Nephron progenitor cell (in vitro differentiated cells): ENCODE measurements around the gene TELO2.

Source experiments
- DNase-seq: peaks from one replicate; pipeline ENCODE4 v3.0.0; 2021
- H3K27ac Mint-ChIP-seq: 2 replicates; pipeline ENCODE4 v1.8.0; 2021; ENCODE audit warnings: mild to moderate bottlenecking, moderate library complexity, mixed read lengths
- H3K27me3 Mint-ChIP-seq: 2 replicates; pipeline ENCODE4 v1.8.0; 2021; ENCODE audit warnings: mild to moderate bottlenecking, low read depth, mixed read lengths; ENCODE audit not compliant: poor library complexity
- H3K36me3 Mint-ChIP-seq: 2 replicates; pipeline ENCODE4 v1.8.0; 2021; ENCODE audit warnings: low read depth, mixed read lengths
- H3K4me1 Mint-ChIP-seq: 2 replicates; pipeline ENCODE4 v1.8.0; 2021; ENCODE audit warnings: mixed read lengths
- H3K4me3 Mint-ChIP-seq: 2 replicates; pipeline ENCODE4 v1.8.0; 2021; ENCODE audit warnings: mild to moderate bottlenecking, moderate library complexity, mixed read lengths
- H3K9me3 Mint-ChIP-seq: 2 replicates; pipeline ENCODE4 v1.8.0; 2021; ENCODE audit warnings: mild to moderate bottlenecking, moderate library complexity, mixed read lengths
- TF ChIP-seq, protein P1 (sequence below): fragments of 200-600 bp; sonication (generic); IDR thresholded peaks from 2 replicates; pipeline ENCODE4 v1.5.0; 2021; ENCODE audit warnings: antibody characterized with exemption

TELO2 gene

DNA sequence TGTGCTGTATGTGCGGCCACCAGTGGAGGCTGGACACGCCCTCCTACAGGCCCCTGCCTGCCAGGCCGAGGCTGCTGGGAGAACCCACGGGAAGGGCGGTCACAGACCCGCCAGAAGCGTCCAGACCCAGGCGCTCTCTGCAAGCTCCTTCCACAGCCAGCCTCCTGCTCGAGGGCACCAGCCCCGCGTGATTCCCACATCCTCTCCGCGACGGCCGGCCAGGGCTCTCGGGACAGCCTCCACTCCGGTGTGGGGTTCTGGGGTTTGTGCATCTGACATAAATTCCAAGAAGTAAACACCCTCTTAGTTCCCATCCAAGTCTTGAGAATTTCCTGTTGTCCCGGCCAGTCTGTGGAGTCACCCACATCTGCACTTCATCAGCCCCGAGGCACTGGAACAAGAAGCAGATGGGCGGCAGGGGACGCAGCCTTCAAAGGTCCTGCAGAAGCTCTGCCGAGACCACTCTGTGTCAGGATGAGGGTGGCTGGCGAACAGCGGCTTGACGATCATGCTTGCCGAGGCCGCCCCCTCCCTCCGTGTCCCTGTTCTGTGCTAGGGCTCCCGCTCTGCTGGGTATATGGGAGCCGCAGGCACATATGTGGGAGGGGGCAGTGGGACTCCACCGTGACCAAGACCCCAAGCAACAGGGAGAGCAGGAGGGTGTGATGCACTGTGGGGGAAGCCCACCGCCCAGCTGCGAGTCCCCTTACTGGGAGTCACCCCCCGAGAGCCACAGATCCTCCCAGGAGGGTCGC is 37.9 kb downstream of the TELO2 start:
- peaks cover 9% of the 10 kb centered on the region for H3K27me3 Mint-ChIP-seq
- no peaks in the 10 kb centered on the region for H3K9me3 Mint-ChIP-seq
- no peak for DNase-seq
- no peak overlapping the region for H3K4me3 Mint-ChIP-seq
- H3K4me1 Mint-ChIP-seq, result peaks cover 21% of the 10 kb centered on the region
- no peaks in the 10 kb centered on the region for H3K36me3 Mint-ChIP-seq
- TF ChIP-seq, protein P1, sequence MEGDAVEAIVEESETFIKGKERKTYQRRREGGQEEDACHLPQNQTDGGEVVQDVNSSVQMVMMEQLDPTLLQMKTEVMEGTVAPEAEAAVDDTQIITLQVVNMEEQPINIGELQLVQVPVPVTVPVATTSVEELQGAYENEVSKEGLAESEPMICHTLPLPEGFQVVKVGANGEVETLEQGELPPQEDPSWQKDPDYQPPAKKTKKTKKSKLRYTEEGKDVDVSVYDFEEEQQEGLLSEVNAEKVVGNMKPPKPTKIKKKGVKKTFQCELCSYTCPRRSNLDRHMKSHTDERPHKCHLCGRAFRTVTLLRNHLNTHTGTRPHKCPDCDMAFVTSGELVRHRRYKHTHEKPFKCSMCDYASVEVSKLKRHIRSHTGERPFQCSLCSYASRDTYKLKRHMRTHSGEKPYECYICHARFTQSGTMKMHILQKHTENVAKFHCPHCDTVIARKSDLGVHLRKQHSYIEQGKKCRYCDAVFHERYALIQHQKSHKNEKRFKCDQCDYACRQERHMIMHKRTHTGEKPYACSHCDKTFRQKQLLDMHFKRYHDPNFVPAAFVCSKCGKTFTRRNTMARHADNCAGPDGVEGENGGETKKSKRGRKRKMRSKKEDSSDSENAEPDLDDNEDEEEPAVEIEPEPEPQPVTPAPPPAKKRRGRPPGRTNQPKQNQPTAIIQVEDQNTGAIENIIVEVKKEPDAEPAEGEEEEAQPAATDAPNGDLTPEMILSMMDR, result no peak
- H3K27ac Mint-ChIP-seq, result peak overlapping the region; percentile 71

DNA sequence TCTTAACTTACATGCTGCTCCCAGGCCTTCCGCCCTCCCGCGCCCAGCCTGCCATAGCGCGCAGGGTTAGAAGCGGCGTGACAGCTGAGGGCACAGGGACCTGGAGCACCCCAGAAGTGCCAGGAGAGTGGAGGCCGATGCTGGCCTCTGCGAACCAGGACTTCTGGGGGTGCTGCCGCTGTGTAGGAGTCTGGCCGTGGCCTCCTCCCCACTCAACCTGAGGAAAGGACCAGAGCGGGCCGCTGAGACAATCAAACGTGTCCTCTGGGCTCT is 38.4 kb downstream of the TELO2 start:
- DNase-seq, result no peak
- H3K4me1 Mint-ChIP-seq, result peaks cover 26% of the 10 kb centered on the region
- H3K27ac Mint-ChIP-seq, result no peak overlapping the region
- H3K36me3 Mint-ChIP-seq, result no peaks in the 10 kb centered on the region
- H3K4me3 Mint-ChIP-seq, result no peak overlapping the region
- H3K9me3 Mint-ChIP-seq, result no peaks in the 10 kb centered on the region
- TF ChIP-seq, protein P1, result no peak
- H3K27me3 Mint-ChIP-seq, result peaks cover 9% of the 10 kb centered on the region

DNA sequence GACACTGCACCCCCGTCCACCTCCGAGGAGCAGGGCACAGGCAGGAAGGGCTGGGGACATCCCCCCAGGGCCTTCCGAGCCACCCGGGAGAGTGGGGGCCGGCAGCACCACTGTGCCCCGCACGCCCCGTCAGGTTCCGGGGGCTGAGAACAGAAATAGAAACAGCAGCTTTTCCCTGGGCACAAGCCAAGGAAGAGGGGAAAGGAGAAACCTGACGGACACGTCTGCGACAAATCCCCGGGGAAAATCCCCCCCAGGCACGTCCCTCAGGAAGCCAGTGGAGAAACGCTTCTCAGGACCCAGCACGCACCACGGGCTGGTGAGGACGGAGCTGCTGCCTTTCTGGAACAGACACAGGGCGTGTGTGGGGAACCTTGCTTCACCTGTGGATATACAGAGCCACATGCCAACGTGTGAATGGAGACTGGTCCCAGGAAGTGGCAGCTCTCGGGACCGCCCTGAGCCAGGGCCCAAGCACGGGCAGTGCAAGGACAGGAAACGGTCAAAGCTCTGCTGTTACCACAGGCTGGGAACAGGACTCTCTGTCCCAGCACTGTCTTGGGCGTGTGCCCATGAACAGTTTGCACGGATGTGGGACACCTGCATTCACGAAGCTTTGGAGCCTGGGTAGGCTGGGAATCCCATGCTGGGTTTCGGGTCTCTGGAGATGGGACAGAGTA is 39.1 kb downstream of the TELO2 start:
- no peak overlapping the region for H3K4me3 Mint-ChIP-seq
- peaks cover 9% of the 10 kb centered on the region for H3K27me3 Mint-ChIP-seq
- DNase-seq, result no peak
- no peaks in the 10 kb centered on the region for H3K9me3 Mint-ChIP-seq
- H3K36me3 Mint-ChIP-seq, result no peaks in the 10 kb centered on the region
- TF ChIP-seq, protein P1, result no peak
- H3K27ac Mint-ChIP-seq, result no peak overlapping the region
- peaks cover 31% of the 10 kb centered on the region for H3K4me1 Mint-ChIP-seq

DNA sequence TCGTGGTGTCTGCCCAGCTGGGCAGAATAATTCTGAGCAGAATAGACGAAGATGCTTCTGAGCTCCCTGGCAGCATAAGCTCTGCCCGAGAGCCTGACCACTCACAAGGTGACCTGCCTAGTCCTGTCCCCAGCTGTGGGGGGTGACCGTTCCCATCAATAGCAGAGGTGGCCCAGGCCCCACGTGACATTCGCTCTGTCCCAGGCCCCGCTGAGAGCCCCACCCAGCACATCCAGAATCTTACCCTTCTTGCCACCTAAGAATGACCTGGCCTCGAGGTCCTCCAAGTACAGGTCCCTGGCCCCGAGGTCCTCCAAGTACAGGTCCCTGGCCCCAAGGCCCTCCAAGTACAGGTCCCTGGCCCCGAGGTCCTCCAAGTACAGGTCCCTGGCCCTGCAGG is 39.6 kb downstream of the TELO2 start:
- Mint-ChIP-seq H3K9me3 (no peaks in the 10 kb centered on the region), H3K27me3 (peaks cover 9% of the 10 kb centered on the region), H3K27ac (no peak overlapping the region), H3K36me3 (no peaks in the 10 kb centered on the region), H3K4me1 (peaks cover 31% of the 10 kb centered on the region), H3K4me3 (no peak overlapping the region)
- TF ChIP-seq, protein P1, result no peak
- DNase-seq, result peak; percentile 1

DNA sequence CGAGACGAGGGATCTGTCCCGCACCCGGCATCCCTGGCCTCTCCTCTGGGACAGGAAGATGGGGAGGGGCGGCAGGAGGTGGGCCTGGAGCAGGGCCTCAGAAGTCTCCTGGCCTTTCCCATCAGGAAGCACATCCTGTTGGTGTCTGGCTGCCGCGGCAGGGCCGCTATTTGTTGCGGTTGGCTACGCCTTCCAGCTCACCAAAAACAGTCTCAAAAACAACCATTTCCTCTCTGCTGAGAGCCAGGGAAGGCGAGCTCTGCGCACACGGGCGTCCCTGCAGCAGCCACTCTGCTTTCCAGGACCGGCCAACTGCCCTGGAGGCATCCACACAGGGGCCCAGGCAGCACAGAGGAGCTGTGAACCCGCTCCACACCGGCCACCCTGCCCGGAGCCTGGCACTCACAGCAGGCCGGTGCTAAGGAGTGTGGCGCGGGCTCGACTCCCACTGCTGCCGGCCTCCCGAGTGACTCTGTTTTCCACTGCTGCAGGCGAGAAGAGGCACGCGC is 40.3 kb downstream of the TELO2 start, which contains the start of gene TMEM204:
Gene TMEM204, plus strand, starts transcription at position 224 of the 509 bp plus-strand sequence. CDS start 610 bp downstream, outside the sequence.
- Mint-ChIP-seq H3K4me3 (no peak within 1 kb of the TSS), H3K9me3 (no peaks in the 10 kb centered on the region), H3K36me3 (no peaks in the 10 kb centered on the region), H3K4me1 (peaks cover 27% of the 10 kb centered on the region), H3K27me3 (peaks cover 9% of the 10 kb centered on the region), H3K27ac (peak within 1 kb of the TSS; percentile 54)
- TF ChIP-seq, protein P1, result no peak
- DNase-seq, result peak; percentile 14
